SW480 (cell line): ENCODE measurements around the gene INHBC.

ENCODE experiments used
- DNase-seq: peaks from one replicate; pipeline ENCODE4 v3.0.0-alpha.2; 2016; ENCODE audit warnings: low spot score

The INHBC gene

GRCh38 chr12:57469296-57470164, 34.9 kb downstream of the INHBC start:
- DNase-seq, result no peak

GRCh38 chr12:57470286-57470969, 35.8 kb downstream of the INHBC start:
- DNase-seq, result no peak

GRCh38 chr12:57470970-57471656, 36.5 kb downstream of the INHBC start:
- DNase-seq, result no peak

GRCh38 chr12:57471661-57472060, 37.1 kb downstream of the INHBC start:
- DNase-seq, result no peak

GRCh38 chr12:57472391-57472790, 37.8 kb downstream of the INHBC start:
- DNase-seq, result no peak

GRCh38 chr12:57473392-57473791, 38.8 kb downstream of the INHBC start:
- no peak for DNase-seq

- no peak for DNase-seq
Measured at GRCh38 chr12:57473886-57474285, 39.3 kb downstream of the INHBC start.

GRCh38 chr12:57474430-57474829, 39.8 kb downstream of the INHBC start:
- no peak for DNase-seq

- DNase-seq, result no peak
Measured at GRCh38 chr12:57474862-57475261, 40.3 kb downstream of the INHBC start.

GRCh38 chr12:57475271-57476161, 40.9 kb downstream of the INHBC start:
- no peak for DNase-seq

- no peak for DNase-seq
Measured at GRCh38 chr12:57476162-57476992, 41.8 kb downstream of the INHBC start.

GRCh38 chr12:57476993-57477709, 42.6 kb downstream of the INHBC start:
- no peak for DNase-seq

GRCh38 chr12:57477710-57478681, 43.4 kb downstream of the INHBC start:
- no peak for DNase-seq

GRCh38 chr12:57479043-57479375, 44.4 kb downstream of the INHBC start:
- DNase-seq, result no peak

GRCh38 chr12:57479376-57480115, 45.0 kb downstream of the INHBC start, which contains the start of gene ARHGAP9:
ARHGAP9 (minus strand) TSS chr12:57479866; CDS start chr12:57479406, 460 bp downstream.
- no peak for DNase-seq

GRCh38 chr12:57481671-57482070, 47.1 kb downstream of the INHBC start:
- no peak for DNase-seq

GRCh38 chr12:57483466-57483865, 48.9 kb downstream of the INHBC start:
- DNase-seq, result no peak

GRCh38 chr12:57485695-57486094, 51.1 kb downstream of the INHBC start:
- DNase-seq, result no peak
